ENCODE measurements around the gene COX7A1.

GRCh38 chr19:36151144-36152018, 866 bp downstream of the COX7A1 start:
- TF ChIP-seq CTCF (IDR thresholded peaks at IDR 0.05; ENCODE audit: insufficient read depth, low read depth, low read length), result no peak
- no peak for TF ChIP-seq EZH2 (IDR thresholded peaks at IDR 0.05; ENCODE audit: insufficient read depth, low read length)
